HL-60/S4 treated with phorbol 12-myristate 13-acetate at 8.2 ng/mL for 4 days and 3 days (cell line): ENCODE measurements around the gene BHLHA15.

Experiments used
- in situ Hi-C: fragments of 300-500 bp; cut with MboI; formaldehyde crosslinking; loops from 2 replicates; pipeline ENCODE4 v1.15.0; 2022; ENCODE audit warnings: low sequenced_read_pairs

The BHLHA15 gene

DNA sequence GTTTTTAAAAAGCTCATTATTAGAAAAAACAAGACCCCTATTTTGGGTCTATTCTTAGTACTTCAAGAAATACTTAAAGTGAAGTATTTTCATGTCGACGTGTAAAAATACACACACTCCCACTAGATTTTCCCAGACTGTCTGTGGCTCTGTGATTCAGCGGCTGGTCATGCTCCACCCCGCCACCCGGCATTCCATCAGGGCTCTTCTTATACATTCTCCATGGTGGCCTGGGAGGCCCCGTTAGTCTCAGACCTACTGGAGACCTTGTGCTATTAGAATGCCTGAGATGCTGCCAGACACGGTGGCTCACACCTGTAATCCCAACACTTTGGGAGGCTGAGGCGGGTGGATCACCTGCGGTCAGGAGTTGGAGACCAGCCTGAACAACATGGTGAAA, 27.7 kb downstream of the BHLHA15 start:
- in situ Hi-C loops = no loop called here

- in situ Hi-C loops = no loop called here
Measured at GRCh38 chr7:98240961-98241673, 29.9 kb downstream of the BHLHA15 start.

- in situ Hi-C loops = no loop called here
Measured at GRCh38 chr7:98241674-98242241, 30.5 kb downstream of the BHLHA15 start.

DNA sequence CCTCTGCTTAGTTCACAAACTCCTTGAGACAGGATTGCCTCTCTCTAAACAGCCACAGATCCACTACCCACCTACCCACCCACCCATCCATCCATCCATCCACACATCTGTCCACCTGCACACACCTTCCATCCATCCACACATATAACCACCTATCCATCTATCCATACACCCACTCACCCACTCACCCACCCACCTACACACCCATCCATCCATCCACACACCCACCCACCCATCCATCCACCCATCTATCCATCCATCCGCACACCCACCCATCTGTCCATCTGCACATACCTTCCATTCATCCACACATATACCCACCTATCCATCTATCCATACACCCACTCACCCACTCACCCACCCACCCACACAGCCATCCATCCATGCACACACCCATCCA, 31.1 kb downstream of the BHLHA15 start:
- in situ Hi-C loops = no loop called here

GRCh38 chr7:98242934-98243333, 31.7 kb downstream of the BHLHA15 start:
- in situ Hi-C loops = no loop called here

- in situ Hi-C loops = no loop called here
Measured at GRCh38 chr7:98244871-98245270, 33.6 kb downstream of the BHLHA15 start.

- in situ Hi-C loops = no loop called here
Measured at GRCh38 chr7:98248156-98248555, 36.9 kb downstream of the BHLHA15 start.

- in situ Hi-C loops = no loop called here
Measured at GRCh38 chr7:98249106-98249505, 37.9 kb downstream of the BHLHA15 start.

- in situ Hi-C loops = no loop called here
Measured at GRCh38 chr7:98250789-98251188, 39.5 kb downstream of the BHLHA15 start.

GRCh38 chr7:98251231-98251600, 40.0 kb downstream of the BHLHA15 start:
- in situ Hi-C loops = no loop called here

DNA sequence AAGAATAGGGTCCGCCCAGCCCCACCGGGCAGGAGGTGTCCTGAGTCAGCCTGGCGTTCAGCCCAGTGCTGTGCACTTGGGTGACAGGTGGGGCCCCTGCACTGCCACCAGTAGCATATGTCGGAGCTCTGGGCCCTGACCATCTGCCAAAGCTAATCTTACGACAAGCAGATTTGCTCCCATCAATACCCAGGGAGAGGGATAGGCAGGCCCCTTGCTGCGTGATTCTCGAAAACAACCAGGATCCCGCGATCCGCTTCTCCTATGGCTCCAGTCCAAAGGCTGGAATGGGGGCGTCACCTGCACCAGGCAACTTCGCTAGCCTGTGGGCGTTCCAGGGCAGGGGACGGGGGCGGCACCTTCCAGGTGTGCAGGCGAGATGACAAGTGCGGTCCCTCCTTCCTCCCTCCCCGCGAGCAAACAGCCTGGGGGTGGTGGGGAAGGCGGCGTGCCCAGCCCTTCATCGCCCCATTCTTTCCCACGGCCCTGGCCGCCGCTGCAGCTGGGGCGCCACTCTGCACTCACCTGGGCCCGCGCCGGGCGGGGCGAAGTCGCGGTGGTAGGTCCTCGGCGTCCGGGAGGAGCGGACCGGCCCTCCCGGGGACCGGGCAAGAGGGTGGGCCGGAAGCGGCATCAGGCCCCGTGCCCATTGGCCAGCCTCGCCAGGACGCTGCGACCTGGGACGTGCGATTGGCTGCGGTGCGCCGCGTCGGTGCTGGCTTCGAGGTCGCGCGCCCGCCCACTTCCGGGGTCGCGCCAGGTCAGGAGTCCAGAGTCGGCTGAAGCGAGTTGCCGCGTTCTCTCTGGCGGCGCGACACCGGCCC, 40.6 kb downstream of the BHLHA15 start, which contains the start of gene TECPR1:
TECPR1 (minus strand) TSS at position 632 of the 824 bp plus-strand sequence. CDS start 6,086 bp downstream, outside the sequence.
- in situ Hi-C loops = no loop called here

- in situ Hi-C loops = no loop called here
Measured at GRCh38 chr7:98252425-98253054, 41.3 kb downstream of the BHLHA15 start.

GRCh38 chr7:98254516-98254915, 43.3 kb downstream of the BHLHA15 start:
- in situ Hi-C loops = no loop called here

GRCh38 chr7:98254951-98255610, 43.8 kb downstream of the BHLHA15 start:
- in situ Hi-C loops = no loop called here

DNA sequence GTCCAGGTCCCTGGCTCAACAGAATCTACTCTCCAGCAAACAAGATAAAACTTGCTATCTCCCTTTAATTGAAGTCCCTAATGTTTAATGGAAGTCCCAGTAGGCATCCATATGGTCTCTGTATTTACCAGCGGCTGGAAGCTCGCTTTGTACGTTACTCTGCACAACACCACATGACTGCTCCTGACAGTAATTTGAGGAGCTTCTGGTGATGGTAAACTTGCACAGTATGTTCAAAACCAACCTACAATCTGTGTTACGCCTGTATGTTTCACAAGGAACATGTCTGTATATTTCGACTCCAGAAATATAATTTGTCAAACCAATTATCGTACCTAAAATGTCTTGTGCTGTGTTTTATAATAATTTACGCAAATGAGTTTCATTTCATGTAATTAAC, 45.2 kb downstream of the BHLHA15 start:
- in situ Hi-C loops = no loop called here

- in situ Hi-C loops = no loop called here
Measured at GRCh38 chr7:98257701-98258100, 46.5 kb downstream of the BHLHA15 start.
